Measurements from ENCODE around the gene VPS35L. TPM values are rescaled to one million over a fixed set of nuclear protein-coding genes. Genes with fewer than 3 reads are reported as not detected.

The VPS35L gene
- total and polyA plus RNA-seq, 2 of the 13 experiments (the other 11 are each of a cell fraction or from before 2014, with no cell fraction given), result 1.4 to 1.6 TPM

GRCh38 chr16:19744670-19745069 lies 189.2 kb downstream of the VPS35L start (continued):
- TF ChIP-seq HNRNPH1 (optimal IDR thresholded peaks at IDR 0.05; ENCODE audit: low read depth, low read length), result no peak
- no peak for TF ChIP-seq SYNCRIP (IDR thresholded peaks at IDR 0.05; ENCODE audit: insufficient read depth, low read depth, low read length)
- no peak for TF ChIP-seq TAF1 (CRISPR knock-in tag; IDR thresholded peaks at IDR 0.05)
- no peak for TF ChIP-seq KDM3A (CRISPR knock-in tag; IDR thresholded peaks at IDR 0.05; ENCODE audit: low read depth)
- TF ChIP-seq NFKBIZ (CRISPR knock-in tag; IDR thresholded peaks at IDR 0.05), result no peak
- TF ChIP-seq NAIF1 (CRISPR knock-in tag; IDR thresholded peaks at IDR 0.05; ENCODE audit: borderline replicate concordance), result no peak
- TF ChIP-seq SP2 (CRISPR knock-in tag; IDR thresholded peaks at IDR 0.05), result no peak
- no peak for TF ChIP-seq RNF2 (conservative IDR thresholded peaks at IDR 0.05; ENCODE audit: low read depth)
- TF ChIP-seq NKX3-1 (CRISPR knock-in tag; IDR thresholded peaks at IDR 0.05), result no peak
- TF ChIP-seq PAXIP1 (CRISPR knock-in tag; conservative IDR thresholded peaks at IDR 0.05), result peak; percentile 67
- no peak for TF ChIP-seq ZSCAN22 (CRISPR knock-in tag; IDR thresholded peaks at IDR 0.05)
- no peak for TF ChIP-seq ZNF275 (CRISPR knock-in tag; IDR thresholded peaks at IDR 0.05; ENCODE audit: borderline replicate concordance)
- no peak for TF ChIP-seq KLF12 (CRISPR knock-in tag; IDR thresholded peaks at IDR 0.05; ENCODE audit: borderline replicate concordance)
- TF ChIP-seq TFDP1 (CRISPR knock-in tag; IDR thresholded peaks at IDR 0.05; ENCODE audit: borderline replicate concordance), result no peak
- no peak for TF ChIP-seq GABPA (IDR thresholded peaks at IDR 0.05; ENCODE audit: low read depth, low read length)
- TF ChIP-seq GABPA (CRISPR knock-in tag; IDR thresholded peaks at IDR 0.05; ENCODE audit: low read depth), result 0 out of 2 replicates have a peak, but pooled peaks have one; percentile 31
- peak; percentile 73 for TF ChIP-seq RARA (CRISPR knock-in tag; IDR thresholded peaks at IDR 0.05)
- TF ChIP-seq SAP130 (CRISPR knock-in tag; IDR thresholded peaks at IDR 0.05; ENCODE audit: low read depth), result peak; percentile 76
- no peak for TF ChIP-seq PRDM15 (CRISPR knock-in tag; IDR thresholded peaks at IDR 0.05)
- peak; percentile 56; the same call in 1 of the 2 replicates for TF ChIP-seq HMG20A (CRISPR knock-in tag; IDR thresholded peaks at IDR 0.05; ENCODE audit: borderline replicate concordance)
- no peak for TF ChIP-seq ZNF350 (CRISPR knock-in tag; IDR thresholded peaks at IDR 0.05; ENCODE audit: borderline replicate concordance, low read depth)

Measured in HepG2 (cell line).